GM12878 (cell line): Measurements from ENCODE around the gene ANXA3. TPM values are rescaled to one million over a fixed set of nuclear protein-coding genes. Genes with fewer than 3 reads are reported as not detected.

Experiments
- ATAC-seq: fragments of 200-7000 bp; cut with Tn5 transposase; 3 replicates; pipeline ENCODE4 v1.9.1; 2020; ENCODE audit warnings: mild to moderate bottlenecking, moderate library complexity
- BruUV-seq: library from RNA; stranded (reverse); fragments of 400-500 nt; replicated peaks from 2 replicates; lab custom pipeline; 2021; lab: Mats Ljungman, UMichigan
- CTCF ChIA-PET: fragments of 300-600 bp; sonication (Branson Sonifier 250); formaldehyde crosslinking; extraction: SDS; loops from one replicate; lab custom pipeline; 2021; ENCODE audit warnings: inconsistent platforms; lab: Yijun Ruan, JAX
- POLR2A ChIA-PET: fragments of 350-600 bp; formaldehyde crosslinking; extraction: SDS; loops from one replicate; lab custom pipeline; 2021; ENCODE audit warnings: inconsistent platforms; lab: Charles Lee
- RAD21 ChIA-PET: fragments of 300-600 bp; sonication (Branson Sonifier 250); formaldehyde crosslinking; loops from one replicate; lab custom pipeline; 2023; ENCODE audit warnings: antibody characterized with exemption; ENCODE audit not compliant: unreplicated experiment; lab: Charles Lee
- SMC1A ChIA-PET: fragments of 300-600 bp; sonication (Branson Sonifier 250); formaldehyde crosslinking; loops from one replicate; lab custom pipeline; 2023; ENCODE audit not compliant: unreplicated experiment, uncharacterized antibody; lab: Charles Lee
- DNase-seq: peaks from one replicate; pipeline ENCODE4 v3.0.0-alpha.2; 2011; ENCODE audit warnings: low read depth, low spot score
- FAIRE-seq: peaks from 3 replicates; lab custom pipeline; 2011; peaks lifted over from hg19 to GRCh38; lab: Jason Lieb, UNC
- H2AFZ ChIP-seq: 2 replicates; pipeline ENCODE4 v1.6.0; 2011; ENCODE audit warnings: low read depth, low read length, control low read depth; ENCODE audit not compliant: control insufficient read depth
- H3K27ac ChIP-seq: 2 replicates; pipeline ENCODE4 v1.5.1; 2011; ENCODE audit warnings: control low read depth; ENCODE audit not compliant: control insufficient read depth, insufficient read depth
- H3K27me3 ChIP-seq, 2 experiments: replicated peaks in 1 of 2; 2 replicates each; pipeline versions ENCODE4 v1.6.0 to v1.6.1; 2011; ENCODE audit warnings: low read length in 1 of 2; ENCODE audit not compliant: control insufficient read depth in 2 of 2, insufficient read depth in 2 of 2
- H3K36me3 ChIP-seq, 2 experiments: 2 replicates each; pipeline ENCODE4 v1.5.1; 2011; ENCODE audit warnings: low read length in 1 of 2; ENCODE audit not compliant: control insufficient read depth in 2 of 2, insufficient read depth in 2 of 2
- H3K4me1 ChIP-seq: 2 replicates; pipeline ENCODE4 v1.6.1; 2011; ENCODE audit warnings: mild to moderate bottlenecking, low read length, moderate library complexity, mixed read lengths; ENCODE audit not compliant: control insufficient read depth, insufficient read depth
- H3K4me2 ChIP-seq: 2 replicates; pipeline ENCODE4 v1.6.0; 2011; ENCODE audit warnings: control low read depth; ENCODE audit not compliant: control insufficient read depth, insufficient read depth
- H3K4me3 ChIP-seq: fragments of 200-600 bp; sonication (generic); 2 replicates; pipeline ENCODE4 v1.5.1; 2016
- H3K79me2 ChIP-seq: 2 replicates; pipeline ENCODE4 v1.6.0; 2011; ENCODE audit warnings: low read length; ENCODE audit not compliant: control insufficient read depth, insufficient read depth
- H3K9ac ChIP-seq: 2 replicates; pipeline ENCODE4 v1.8.0; 2011; ENCODE audit warnings: low read length, control low read depth, mixed read lengths; ENCODE audit not compliant: control insufficient read depth, insufficient read depth
- H3K9me3 ChIP-seq: replicated peaks from 3 replicates; pipeline ENCODE4 v1.5.1; 2011; ENCODE audit warnings: mild to moderate bottlenecking, low read length; ENCODE audit not compliant: control insufficient read depth, insufficient read depth
- H4K20me1 ChIP-seq: 2 replicates; pipeline ENCODE4 v1.6.0; 2011; ENCODE audit not compliant: control insufficient read depth, insufficient read depth
- BACH1 ChIP-seq: fragments of 450-650 bp; IDR thresholded peaks from 2 replicates; pipeline ENCODE4 v1.6.1; 2017; ENCODE audit warnings: mild to moderate bottlenecking, borderline replicate concordance
- EED ChIP-seq: sonication (generic); IDR thresholded peaks from 2 replicates; pipeline ENCODE4 v1.6.1; 2016; ENCODE audit warnings: antibody characterized with exemption, low read depth
- ESRRA ChIP-seq: IDR thresholded peaks from 2 replicates; pipeline ENCODE4 v1.6.1; 2012; ENCODE audit warnings: mild to moderate bottlenecking, low read length, improper control_type of control experiment
- MLLT1 ChIP-seq: fragments of 450-650 bp; IDR thresholded peaks from 2 replicates; pipeline ENCODE4 v1.6.1; 2016; ENCODE audit warnings: mild to moderate bottlenecking
- MXI1 ChIP-seq: fragments of 150-350 bp; IDR thresholded peaks from 2 replicates; pipeline ENCODE4 v1.6.1; 2011; ENCODE audit warnings: low read depth, mild to moderate bottlenecking, inconsistent platforms, low read length, improper control_type of control experiment
- SMC3 ChIP-seq: IDR thresholded peaks from 2 replicates; pipeline ENCODE4 v1.6.1; 2011; ENCODE audit warnings: low read length, improper control_type of control experiment, borderline replicate concordance
- SP1 ChIP-seq: IDR thresholded peaks from one replicate; pipeline ENCODE4 v1.6.1; 2011; ENCODE audit warnings: low read depth, low read length
- WGBS: methylation state at CpG from one replicate; pipeline ENCODE4 v1.1.6; 2016; ENCODE audit warnings: low lambda C conversion rate; ENCODE audit not compliant: insufficient replicate concordance, insufficient coverage; ENCODE audit errors: missing lambda C conversion rate; 5-methylcytosine and 5-hydroxymethylcytosine counted together
- in situ Hi-C: fragments of 300-500 bp; cut with MboI; formaldehyde crosslinking; loops from 9 replicates; pipeline ENCODE4 v1.14.3; 2018; ENCODE audit warnings: mixed read lengths
- intact Hi-C: fragments of 100-400 bp; cut with micrococcal nuclease; formaldehyde crosslinking; loops from one replicate; pipeline ENCODE4 v1.14.2; 2022; ENCODE audit not compliant: unreplicated experiment
- polyA plus RNA-seq, 11 experiments: library from polyadenylated mRNA; depleted of rRNA in 4 of 11; unstranded in 6 of 11; stranded (reverse) in 5 of 11; fragments of >200 nt; fragmentation: Nextera tagmentation in 4 of 11; fragmentation: Illumina TruSeq in 1 of 11; extraction: Ambion mirVana in 4 of 11; extraction: Trizol in 1 of 11; gene quantifications; 1 replicate in 1 of 11; 2 replicates in 10 of 11; pipeline versions ENCODE4 v1.2.1 to v1.2.3, GENCODE V29; 2011 to 2016; ENCODE audit warnings: inconsistent platforms in 2 of 11, missing spikeins in 2 of 11, low read depth in 1 of 11
- total RNA-seq, 4 experiments: library from RNA; depleted of rRNA in 3 of 4; stranded (reverse); fragments of >200 nt in 3 of 4; fragmentation: Illumina TruSeq in 1 of 4; extraction: Trizol in 1 of 4; gene quantifications; 2 replicates each; pipeline versions ENCODE4 v1.2.1 to v1.2.3, GENCODE V29; 2013 to 2021

ANXA3 gene
- total and polyA plus RNA-seq, 10 of the 15 experiments (the other 5 are each of a cell fraction or from before 2014, with no cell fraction given) = 0.28 to 14.7 (median 0.91) TPM

- Histone ChIP-seq H3K79me2 (no peaks in the 10 kb centered on the region), H3K4me2 (no peak overlapping the region), H3K4me1 (no peaks in the 10 kb centered on the region), H3K9me3 (no peaks in the 10 kb centered on the region; the same call in 2 of the 3 replicates), H3K27ac (no peak overlapping the region), H4K20me1 (no peaks in the 10 kb centered on the region), H3K36me3 (no peaks in the 10 kb centered on the region), H3K4me3 (no peak overlapping the region), H3K27me3 (no peaks in the 10 kb centered on the region), H3K9ac (no peak overlapping the region), H2AFZ (no peak overlapping the region)
- intact Hi-C loops = loop anchor here (10.0 kb wide), 1 partner anchor 554 kb away; no protein-coding TSS in a partner anchor
- no TSS peak for BruUV-seq
- ATAC-seq (no peak), FAIRE-seq (no peak), DNase-seq (no peak)
- CTCF ChIA-PET = interaction anchor here (0.9 kb wide), 1 partner anchor 458 kb away, joined by 5 read pairs; no protein-coding TSS in a partner anchor
- RAD21 ChIA-PET = interaction anchor here (1.3 kb wide), 1 partner anchor 459 kb away, joined by 5 read pairs; no protein-coding TSS in a partner anchor
- WGBS = 29% methylated on average over 3 of the region's 3 CpGs
- SMC1A ChIA-PET = interaction anchor here (0.9 to 1.7 kb wide), 2 partner anchors 9 to 558 kb away, joined by 3 to 4 read pairs; no protein-coding TSS in a partner anchor
- POLR2A ChIA-PET = interaction anchor here (0.9 kb wide), 1 partner anchor 9 kb away, joined by 4 read pairs; no protein-coding TSS in a partner anchor
- no peak for TF ChIP-seq BACH1
- TF ChIP-seq MLLT1 = no peak
- no peak for TF ChIP-seq SMC3
- no peak for TF ChIP-seq SP1
- TF ChIP-seq EED = no peak
- no peak for TF ChIP-seq MXI1
- TF ChIP-seq ESRRA = no peak
- in situ Hi-C loops = no loop called here
Observed at GRCh38 chr4:78518561-78518960, 33.0 kb upstream of the ANXA3 start.
